Suppressor macrophage (primary cell): ENCODE measurements around the gene TMEM33.

ENCODE experiments used
- DNase-seq, 4 experiments: peaks; one replicate each; pipeline ENCODE4 v3.0.0-alpha.2; 2020 to 2022

TMEM33 gene

DNA sequence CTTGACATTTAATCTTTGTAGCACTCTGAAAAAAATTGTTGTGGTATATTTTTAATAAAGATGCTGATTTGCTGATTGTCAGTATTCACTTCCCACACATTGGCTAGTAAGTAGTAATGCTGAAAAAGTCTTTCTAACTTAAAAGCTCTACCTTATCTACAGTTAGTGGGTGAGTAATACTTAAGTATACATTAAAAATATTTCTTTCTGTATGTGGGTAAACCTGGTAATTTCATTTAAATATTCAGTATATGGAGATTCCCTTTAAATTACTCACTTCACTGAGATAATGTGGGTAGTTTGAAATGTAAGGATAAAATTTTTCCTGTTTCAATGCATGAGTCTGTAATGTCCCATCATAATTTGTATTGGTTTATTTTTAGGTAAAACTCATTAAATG lies 5.6 kb downstream of the TMEM33 start:
- no peak for DNase-seq

DNA sequence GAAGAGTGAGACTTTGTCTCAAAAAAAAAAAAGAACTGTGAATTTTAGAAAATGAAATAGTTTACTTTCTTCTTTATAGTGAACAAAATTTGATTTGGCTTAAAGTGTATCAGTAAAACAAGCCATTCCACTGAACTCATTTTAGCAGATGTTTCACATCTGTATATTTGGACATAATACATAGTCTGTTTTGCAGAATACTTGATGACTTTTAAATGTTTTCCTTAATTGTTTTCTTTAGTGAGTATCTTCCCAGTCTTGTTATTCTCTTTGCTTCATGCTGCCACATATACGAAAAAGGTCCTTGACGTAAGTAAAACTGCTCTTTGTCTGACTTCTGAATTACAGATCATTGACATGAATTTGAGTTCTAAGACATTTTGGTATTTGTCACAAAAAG lies 8.3 kb downstream of the TMEM33 start:
- no peak for DNase-seq

GRCh38 chr4:41944089-41944488 lies 8.9 kb downstream of the TMEM33 start:
- no peak for DNase-seq

- DNase-seq: no peak
These were observed 14.3 kb downstream of the TMEM33 start for GRCh38 chr4:41949531-41949930.

DNA sequence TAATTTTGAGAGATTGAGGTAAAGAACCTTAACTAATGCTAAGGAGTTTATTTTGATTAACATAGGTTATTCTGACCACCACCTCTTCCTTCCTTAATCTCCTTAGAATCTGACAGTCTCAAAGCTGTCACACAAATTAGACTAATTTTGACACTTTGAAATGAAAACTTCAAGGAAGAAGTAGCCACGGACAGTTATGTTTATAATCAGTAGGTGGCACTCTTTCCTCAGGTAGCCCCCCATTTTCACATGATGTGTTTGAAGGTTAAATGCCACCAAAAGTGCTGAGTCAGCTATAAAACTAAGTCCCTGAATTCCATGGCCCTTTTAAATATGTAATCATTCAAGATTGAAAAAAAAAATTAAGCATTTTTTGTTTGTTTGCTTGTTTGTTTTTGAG lies 22.4 kb downstream of the TMEM33 start:
- DNase-seq: peak in 2 of 4 experiments; percentile 25 to 33

DNA sequence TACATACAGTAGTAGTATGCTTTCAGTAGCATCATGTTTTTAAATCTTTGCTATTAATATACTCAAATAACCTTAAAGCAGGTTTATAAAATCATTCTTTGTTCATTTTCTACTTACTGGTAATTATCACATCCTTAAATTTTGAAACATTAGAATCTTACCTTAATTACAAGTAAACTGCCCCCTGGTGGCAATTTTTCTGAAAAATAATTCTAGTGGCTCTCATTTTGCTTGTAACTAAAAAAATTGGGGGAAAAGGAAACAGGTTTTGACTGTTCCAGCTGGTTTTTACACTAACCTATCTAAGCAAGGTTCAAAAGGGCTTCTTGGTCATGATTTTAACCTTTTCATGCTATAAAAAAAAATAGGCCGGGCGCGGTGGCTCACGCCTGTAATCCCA lies 27.9 kb downstream of the TMEM33 start:
- DNase-seq: peak; percentile 13 to 54 (median 50)

DNA sequence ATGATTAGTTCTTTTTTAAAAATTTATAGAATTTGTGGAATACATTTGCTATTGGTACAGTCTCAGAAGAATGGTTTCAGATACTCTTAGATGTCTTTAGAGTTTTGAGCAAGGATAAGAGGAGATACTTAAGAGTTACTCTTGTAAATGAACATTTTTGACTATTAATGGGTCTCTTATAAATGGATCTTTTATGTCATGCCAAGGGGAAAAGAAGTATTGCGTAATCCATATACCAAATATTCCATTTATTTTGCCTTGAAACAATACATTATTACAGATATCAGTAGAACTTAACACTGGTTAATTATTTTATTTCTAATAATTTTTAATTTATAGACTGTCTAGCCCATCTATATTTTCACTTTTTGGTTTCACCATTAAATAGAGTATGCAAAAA lies 29.2 kb downstream of the TMEM33 start:
- no peak for DNase-seq

DNA sequence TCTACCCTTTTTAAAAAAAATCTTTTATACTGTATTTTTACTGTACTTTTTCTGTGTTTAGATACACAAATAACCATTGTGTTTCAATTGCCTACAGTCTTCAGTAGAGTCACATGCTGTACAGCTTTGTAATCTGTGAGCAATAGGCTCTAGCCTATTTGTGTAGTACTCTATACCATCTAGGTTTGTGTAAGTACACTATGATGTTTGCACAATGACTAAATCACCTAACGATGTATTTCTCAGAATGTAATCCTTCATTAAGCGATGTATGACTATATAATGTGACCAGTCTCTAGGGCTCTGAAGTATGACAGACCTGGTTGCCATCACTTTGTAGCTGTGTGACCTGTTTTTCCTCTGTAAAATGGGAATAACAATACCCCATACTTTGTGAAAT lies 32.2 kb downstream of the TMEM33 start:
- DNase-seq: no peak

GRCh38 chr4:41969671-41970070 lies 34.4 kb downstream of the TMEM33 start:
- peak; percentile 20 to 63 (median 36) for DNase-seq

- DNase-seq: peak in 3 of 4 experiments; percentile 17 to 47 (median 26)
These were observed 40.1 kb downstream of the TMEM33 start for GRCh38 chr4:41975341-41975740.

GRCh38 chr4:41976775-41977516 lies 41.7 kb downstream of the TMEM33 start:
- no peak for DNase-seq

DNA sequence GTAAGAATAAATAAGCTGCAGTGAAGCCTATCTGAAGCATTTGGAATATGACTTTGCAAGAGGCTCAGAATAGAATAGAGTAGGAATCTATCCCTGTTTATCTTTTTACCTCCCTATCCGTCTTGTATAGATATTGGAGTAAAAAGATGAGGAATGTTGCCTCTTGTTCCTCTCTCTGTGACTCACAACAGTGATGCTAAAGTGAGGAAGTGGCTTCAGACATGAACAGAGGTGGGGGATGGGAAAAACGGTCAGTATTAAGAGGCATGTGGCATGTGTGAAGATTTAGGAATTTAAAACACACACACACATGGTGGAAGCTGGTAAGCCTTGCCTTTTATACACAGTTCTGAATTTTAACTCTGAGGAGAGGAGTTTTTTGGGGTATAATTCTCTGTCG lies 42.5 kb downstream of the TMEM33 start:
- DNase-seq: peak; percentile 48 to 67 (median 58)

DNA sequence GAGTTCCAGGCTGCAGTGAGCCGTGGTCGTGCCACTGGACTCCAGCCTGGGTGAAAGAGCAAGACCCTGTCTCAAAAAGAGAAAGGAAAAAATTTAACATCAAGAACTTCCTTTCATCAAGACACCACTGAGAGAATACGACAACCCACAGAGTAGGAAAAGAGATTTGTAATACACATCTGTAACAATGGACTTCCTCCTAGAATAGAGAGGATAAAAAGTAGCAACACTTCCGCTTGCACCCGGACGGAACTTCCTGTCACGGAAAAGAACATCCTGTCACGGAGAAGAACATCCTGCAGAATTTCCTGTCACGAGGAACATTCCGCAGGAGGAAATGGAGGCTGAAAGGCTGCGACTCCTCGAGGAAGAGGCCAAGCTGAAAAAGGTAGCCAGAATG lies 46.2 kb downstream of the TMEM33 start, which contains the start of gene DCAF4L1:
TSS of gene DCAF4L1 (plus strand) at position 301 of the 400 bp plus-strand sequence. CDS start at position 338, 37 bp downstream.
- no peak for DNase-seq

GRCh38 chr4:41982716-41983115 lies 47.5 kb downstream of the TMEM33 start:
- DNase-seq: no peak

DNA sequence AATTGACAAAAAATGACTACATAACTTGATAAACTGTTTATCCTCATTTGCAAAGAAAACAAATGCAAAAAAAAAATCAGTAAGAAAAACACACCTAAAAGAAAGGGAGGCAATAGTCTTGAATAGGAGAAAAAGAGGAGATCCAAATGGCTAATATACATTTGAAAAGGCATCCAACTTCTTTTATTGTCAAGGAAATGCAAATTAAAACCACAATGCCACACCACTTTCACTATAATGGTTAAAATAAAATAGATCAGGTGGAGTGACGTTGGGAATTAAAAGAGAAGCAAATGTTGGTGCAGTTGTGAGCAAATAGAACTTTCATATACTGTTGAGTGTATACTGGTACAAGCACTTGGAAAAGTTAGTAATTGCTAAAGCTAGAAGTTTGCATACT lies 49.9 kb downstream of the TMEM33 start:
- DNase-seq: no peak

DNA sequence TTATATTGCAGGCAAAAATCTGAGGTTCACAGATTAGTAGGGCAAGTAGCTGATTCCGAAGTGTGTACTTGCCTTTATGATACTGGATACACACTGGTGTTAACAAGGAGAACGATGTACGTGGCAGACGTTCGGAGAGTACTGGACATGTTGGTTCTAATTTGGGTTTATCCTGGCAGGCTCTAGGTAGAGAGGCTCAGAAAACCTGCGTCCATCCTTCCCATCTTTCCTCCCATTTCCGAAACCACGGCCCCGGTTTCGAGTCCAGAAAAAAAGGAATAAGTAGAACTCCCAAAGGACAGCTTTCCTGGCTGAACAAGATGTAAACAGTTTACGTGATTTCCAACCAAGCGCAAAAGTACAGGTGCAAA lies 54.8 kb downstream of the TMEM33 start:
- DNase-seq: peak in 2 of 4 experiments; percentile 4 to 11

DNA sequence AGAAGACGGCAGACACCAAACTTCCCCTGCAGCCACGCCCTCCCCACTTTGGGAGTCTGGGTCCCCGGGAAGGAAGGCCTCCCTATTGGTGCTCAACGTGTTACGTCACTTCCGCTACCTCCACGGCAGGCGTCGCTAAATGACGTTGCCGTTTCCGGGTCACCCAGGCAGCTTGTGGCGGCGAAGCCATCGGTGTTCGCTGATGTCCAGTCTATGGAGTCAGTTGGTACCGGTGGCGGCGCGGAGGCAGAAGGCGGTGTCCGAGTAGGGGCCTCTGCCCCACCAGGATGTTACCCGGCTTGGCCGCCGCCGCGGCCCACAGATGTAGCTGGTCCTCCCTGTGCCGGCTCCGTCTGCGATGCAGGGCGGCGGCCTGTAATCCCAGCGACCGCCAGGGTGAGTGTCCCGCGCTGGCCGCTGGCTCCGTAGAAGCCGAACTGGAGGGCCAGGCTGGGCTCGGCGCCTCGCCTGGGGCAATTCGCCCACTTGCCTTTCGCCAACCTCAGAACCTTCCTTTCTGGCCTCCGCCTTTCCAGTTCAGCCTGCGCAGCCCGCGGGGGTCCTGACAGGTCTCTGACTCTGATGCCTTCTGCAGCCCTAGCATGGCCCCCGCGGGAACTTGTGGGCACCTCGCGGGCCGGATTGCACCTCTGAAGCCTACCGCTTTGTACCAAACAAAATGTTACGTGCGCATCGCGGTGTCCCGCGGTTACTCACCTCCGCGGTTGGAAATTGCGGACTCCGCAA lies 55.3 kb downstream of the TMEM33 start, which contains the start of gene SLC30A9:
TSS of gene SLC30A9 (plus strand) at position 166 of the 747 bp plus-strand sequence. CDS start at position 288, 122 bp downstream.
- peak; percentile 94 to 98 (median 96) for DNase-seq

GRCh38 chr4:41991916-41992767 lies 56.9 kb downstream of the TMEM33 start:
- peak in 2 of 4 experiments; percentile 11 to 14 for DNase-seq

GRCh38 chr4:41992967-41993857 lies 58.0 kb downstream of the TMEM33 start:
- DNase-seq: no peak

DNA sequence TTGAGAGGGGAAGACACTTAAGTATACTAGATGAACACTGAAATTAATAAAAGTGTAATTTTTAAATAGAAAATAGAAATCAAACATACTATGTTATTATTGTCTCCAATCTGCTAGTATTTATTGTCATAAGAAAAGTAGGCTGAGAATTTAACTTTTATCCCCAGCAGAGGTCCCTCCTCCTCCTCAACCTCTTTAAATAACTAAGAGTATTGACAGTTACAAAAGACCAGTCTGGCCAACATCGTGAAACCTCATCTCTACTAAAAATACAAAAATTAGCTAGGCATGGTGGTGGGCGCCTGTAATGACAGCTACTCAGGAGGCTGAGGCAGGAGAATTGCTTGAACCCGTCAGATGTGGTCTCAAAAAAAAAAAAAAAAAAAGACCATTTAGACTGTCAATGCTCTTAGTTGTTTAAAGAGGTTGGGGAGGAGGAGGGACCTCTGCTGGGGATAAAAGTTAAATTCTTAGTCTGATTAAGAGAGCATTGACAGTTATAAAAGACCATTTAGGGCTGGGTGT lies 59.3 kb downstream of the TMEM33 start:
- DNase-seq: no peak

GRCh38 chr4:41998019-41998418 lies 62.8 kb downstream of the TMEM33 start:
- DNase-seq: no peak
